GM21717 (cell line): Measurements from ENCODE around the gene TMEM260.
"Not testable (repeated sequence)": the region's sequence is repeated elsewhere in the genome, so short reads cannot be mapped to it uniquely, and the experiment has no call there.

ENCODE experiments used
- ATAC-seq: cut with Tn5 transposase; IDR thresholded peaks from one replicate; pipeline ENCODE4 v1.9.1; 2021; ENCODE audit warnings: mild to moderate bottlenecking, moderate library complexity; ENCODE audit not compliant: unreplicated experiment

TMEM260 gene

DNA sequence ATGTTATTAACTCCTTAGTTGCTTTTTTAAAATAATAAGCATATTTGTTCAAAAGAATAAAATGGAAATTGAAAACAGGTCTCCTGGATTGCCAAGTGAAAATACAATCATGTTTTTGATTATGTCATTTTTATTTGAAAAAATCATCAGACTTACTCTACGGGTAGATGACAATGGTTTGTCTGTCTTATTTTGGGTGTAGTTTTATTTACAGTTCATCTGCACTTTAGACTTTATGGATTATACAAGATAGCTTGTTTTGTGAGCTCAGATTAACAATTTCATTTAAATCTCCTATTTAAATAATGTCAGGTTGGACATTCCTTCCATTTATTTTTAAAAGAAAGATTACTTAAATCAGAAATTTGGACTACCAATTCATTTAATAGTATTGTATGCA lies 14.8 kb downstream of the TMEM260 start:
- ATAC-seq = no peak

DNA sequence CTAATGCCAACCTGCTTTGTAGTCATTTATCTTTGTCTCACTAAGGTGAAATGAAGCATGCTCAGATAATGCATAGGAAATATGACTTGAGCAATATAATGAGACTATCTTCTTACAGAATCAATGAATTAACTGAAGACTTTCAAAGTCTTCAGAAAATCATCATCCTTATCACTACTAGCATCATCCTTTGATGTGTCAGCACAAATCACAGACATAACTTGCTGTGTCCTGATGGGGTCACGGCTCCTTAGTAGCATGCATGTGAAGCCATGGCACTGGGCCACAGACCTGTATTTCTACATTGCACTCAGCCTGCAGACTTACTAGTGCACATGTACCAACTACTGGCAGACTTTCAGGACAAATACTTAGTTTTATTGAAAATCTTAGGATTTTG lies 18.9 kb downstream of the TMEM260 start:
- ATAC-seq = no peak

DNA sequence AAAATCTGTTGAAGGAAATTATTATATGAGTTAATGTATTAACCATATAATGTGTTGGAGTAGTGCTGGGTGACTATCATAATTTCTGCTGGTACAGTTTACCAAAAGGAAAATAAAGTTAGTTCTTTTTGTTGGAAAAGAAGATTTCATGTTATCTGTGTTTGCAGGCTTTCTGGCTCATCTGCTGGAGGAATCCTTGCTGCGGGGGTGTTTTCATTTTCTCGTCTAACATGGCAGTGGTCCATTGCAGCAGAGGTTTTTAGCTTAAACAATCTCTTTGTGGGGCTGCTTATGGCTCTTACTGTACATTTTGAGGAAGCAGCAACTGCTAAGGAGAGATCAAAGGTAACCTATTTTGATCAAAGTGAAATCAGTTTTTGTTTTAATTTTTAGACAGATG lies 24.1 kb downstream of the TMEM260 start:
- ATAC-seq = no peak

DNA sequence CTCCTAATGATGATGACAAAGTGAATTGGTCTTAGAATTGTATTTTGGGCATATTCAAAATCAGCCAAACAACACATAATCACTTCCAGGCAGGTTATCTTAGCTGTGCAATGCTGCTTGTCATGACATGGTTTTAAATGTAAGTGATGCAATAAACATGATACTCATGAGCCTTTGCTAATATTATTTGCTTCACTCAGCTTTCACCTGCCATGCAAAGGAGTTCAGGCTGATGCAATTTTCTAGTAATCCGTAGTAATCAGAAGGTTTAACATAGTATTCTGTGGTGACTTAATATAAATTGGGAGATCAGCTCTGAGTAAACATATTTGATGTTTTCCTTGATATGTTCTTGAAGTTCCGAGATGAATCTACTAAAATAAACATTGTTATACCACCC lies 29.1 kb downstream of the TMEM260 start:
- no peak for ATAC-seq

DNA sequence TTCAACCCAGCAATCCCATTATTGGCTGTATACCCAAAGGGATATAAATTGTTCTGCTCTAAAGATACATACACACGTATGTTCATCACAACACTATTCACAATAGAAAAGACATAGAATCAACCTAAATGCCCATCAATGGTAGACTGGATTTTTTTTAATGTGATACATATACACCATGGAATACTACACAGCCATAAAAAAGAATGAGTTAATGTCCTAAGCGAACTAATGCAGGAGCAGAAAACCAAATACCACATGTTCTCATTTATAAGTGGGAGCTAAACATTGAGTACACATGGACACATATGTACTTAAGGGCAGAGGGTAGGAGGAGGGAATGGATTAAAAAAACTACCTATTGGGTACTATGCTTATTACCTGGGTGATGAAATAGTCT lies 32.1 kb downstream of the TMEM260 start:
- ATAC-seq = not testable (repeated sequence)

DNA sequence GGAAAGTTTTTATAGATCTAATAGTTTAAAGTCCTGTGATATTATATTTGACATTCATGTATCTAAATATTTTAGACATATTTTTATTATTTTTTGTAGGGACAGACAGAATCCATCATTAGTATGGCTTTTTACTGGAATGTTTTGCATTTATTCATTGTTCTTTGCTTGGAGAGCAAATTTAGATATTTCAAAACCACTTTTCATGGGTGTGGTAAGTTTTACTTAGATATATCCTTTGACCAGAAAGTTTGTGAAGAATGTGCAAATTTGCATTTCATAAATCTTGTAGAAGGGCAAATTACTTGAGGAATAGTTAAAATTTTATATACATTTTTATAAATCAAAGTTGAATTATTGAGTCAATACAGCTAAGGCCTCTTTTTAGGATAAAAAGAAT lies 37.5 kb downstream of the TMEM260 start:
- ATAC-seq = no peak

DNA sequence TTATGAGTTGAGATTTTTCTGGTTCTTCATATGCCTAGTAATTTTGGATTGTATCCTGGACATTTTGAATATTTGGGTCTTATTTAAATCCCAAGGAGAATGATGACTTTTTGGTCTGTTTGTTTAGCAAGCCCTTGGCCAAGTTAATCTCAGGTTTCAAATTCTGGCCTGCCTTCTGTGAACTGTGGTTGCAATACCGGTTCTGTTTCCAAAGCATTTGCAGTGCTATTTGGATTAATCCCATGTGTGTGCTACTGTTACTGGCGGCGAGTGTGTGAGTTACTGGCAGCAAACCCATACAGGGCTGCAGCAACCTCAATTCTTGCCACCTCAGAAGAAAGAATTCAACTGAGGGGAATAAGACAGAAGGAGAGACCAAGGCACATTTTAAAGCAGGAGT lies 51.1 kb downstream of the TMEM260 start:
- no peak for ATAC-seq

DNA sequence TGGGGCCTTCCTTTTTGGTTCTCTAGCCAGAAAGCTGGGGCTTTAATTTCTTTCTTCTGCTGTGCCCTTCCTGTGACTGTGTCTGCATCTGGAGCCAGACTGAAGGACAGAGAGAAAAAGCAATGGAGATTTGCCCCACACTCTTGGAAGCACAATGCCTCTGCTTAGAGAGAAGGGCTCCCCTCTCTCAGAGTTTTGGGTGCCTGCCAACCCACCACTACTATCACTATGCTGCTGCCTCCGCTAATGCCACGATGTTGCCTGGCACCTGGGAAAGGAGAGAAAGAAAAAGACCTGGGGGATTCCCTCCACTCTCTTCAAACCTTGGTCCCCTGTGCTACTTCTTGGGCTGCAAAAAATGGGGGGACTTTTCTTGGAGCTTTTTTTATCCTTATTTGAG lies 52.6 kb downstream of the TMEM260 start:
- ATAC-seq = no peak

DNA sequence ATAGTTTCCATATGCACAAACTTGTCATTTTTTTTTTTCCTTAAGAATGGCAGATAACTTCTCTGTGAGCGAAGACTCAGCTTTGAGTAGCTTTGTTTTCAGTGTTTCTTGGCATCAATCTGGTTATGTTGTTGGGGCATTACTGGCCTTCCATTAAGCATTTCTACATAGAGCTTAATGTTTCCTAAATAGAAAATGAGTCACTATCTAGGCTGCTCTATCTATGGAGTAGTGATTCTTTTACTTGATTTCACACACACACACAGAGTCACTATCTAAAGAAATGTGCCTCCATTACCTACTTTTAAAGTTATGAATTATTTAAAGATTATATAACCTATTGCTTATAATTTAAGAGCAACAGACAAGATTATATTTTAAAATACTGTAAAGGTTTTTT lies 53.9 kb downstream of the TMEM260 start:
- ATAC-seq = no peak

DNA sequence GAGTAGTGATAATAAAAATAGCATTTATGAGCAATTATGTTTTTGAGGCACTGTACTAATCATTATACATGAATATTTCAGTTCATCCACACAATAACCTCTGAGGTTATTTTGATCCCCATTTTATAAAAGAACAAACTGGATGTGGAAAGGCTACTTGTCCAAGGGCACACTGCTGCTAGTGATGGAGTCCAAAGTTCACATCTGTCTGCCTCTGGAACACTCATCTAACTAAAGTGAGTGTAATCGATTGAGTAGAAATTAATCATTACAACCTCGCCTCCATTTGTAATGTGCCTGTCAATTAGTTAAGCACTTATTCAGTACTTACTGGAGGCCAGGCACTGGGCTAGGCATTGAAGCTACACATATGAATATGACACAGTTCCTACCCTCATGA lies 55.4 kb downstream of the TMEM260 start:
- no peak for ATAC-seq

DNA sequence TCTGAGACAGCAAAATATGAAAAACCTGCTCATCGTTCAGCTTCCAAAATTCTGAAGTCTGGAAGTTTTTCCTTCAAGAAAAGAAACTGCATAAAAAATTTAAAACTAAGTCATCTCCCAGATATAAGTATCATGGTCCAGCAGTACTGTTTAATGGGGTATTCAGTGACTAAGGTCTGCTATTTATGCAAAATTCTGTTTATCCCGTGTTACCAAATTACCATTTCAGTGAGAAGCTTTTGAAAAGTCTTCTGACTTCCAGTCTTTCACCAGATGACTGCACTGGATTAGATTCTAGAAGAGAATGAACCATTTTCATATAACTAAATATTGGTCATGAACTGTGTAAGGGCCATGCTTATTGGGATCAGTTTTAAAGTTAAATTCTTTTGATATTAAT lies 67.9 kb downstream of the TMEM260 start:
- ATAC-seq = no peak

DNA sequence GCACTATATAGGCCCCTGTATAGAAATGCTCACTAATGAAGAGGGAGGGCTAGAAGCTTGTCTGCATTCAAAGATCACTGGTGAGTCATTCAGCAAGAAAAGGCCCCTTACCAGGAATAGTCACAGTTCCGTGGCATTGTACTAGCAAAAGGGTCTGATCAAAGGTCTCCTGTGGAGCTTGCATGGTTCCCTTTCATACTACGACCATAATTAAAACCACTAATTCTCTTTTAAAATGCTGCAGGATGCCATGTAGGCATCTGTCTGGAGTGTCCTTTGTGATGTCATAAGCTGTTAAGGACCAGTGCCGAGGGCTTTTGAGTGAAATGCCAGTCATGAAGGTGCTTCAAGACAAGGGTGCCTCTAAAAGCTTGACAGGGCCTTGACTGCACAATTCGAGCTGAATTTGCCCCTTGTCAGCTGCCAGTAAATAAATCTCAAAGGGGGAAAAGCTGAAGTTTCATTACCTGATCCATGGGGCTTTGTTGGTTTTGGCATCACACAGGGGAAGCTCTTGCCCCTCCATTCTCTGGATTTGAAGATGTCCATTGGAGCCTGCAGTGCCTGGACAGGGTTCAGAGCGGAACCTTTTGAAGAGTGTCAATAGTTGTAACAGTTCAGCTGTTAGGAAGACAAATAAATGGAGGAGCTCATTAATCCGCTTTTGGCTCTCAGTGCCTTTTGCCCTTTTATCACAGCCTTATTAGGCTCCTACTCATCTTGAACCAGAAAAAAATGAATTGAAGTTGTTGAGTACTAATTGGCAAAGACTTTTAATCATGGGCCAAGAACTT lies 69.1 kb downstream of the TMEM260 start:
- ATAC-seq = no peak

DNA sequence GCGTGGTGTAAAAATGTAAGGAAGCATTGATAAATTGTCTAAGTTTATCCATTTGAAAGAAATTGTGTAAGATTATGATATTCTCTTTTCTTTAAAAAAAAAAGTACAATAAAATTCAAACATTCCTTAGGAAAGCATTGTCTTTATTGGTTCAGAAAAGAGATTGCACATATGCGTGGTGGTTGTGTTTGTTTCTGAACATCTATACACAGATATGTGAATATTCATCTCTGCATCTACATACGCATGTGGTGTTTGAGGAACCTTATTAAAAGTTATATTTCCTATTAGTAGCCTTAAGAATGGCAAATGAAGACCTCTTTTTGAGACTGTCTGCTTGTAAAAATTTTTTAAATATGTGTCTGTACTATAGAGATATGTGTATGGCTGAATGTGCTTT lies 69.8 kb downstream of the TMEM260 start:
- no peak for ATAC-seq

DNA sequence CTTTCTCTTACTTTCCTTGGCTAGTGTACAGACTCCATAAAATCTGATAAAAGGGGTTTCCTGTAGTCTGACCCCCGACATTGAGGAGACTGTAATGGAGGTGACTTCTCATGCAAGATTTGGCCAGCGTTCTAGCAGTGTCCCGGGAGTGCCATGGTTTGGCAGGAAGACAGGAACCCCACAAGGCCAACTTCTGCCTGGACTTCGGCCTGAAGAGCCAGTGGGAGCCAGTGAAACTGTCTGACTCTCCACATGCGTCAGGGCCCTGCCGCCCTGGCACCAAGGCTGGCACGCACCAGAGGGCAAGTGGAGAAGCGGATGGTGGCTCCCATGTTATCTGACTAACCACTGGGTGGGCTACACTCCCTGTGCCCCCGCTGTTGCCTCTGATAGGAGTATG lies 70.5 kb downstream of the TMEM260 start:
- ATAC-seq = no peak

DNA sequence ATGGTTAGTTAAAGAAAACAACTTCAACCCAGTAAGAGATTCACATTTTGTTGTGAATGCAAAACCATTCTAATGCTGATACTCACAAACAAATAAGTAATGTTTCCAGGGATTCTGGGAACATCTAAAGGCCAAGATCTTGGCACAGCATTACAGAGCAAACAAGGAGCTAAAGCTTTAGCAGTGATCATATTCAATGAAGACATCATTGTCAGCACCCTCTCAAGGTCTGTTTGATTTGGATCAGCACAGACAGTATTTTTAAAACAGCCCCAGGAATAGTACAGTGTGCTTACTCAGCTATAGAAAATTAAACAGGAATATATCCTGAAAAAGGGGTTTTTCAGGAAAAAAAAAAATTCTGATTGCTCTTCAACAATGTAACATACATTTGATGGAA lies 71.4 kb downstream of the TMEM260 start:
- ATAC-seq = no peak

DNA sequence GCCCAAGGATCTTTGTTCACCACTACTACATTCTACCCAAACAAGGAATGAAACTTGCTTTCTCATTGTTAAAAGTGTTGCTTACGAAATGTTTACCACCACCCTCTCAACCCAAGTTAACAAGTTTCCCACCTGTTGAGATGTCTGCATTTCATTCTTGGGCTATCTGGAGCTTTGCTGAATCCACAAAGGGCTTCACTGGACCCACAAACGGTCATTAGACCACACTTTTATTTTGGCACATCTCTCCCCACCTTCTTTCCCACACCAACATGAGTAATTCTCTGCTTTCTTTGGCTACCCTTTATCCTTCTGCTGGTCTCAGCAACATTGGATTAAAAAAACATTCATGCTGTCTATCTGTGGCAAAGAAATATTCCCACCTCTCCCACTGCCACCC lies 78.0 kb downstream of the TMEM260 start:
- ATAC-seq = no peak

DNA sequence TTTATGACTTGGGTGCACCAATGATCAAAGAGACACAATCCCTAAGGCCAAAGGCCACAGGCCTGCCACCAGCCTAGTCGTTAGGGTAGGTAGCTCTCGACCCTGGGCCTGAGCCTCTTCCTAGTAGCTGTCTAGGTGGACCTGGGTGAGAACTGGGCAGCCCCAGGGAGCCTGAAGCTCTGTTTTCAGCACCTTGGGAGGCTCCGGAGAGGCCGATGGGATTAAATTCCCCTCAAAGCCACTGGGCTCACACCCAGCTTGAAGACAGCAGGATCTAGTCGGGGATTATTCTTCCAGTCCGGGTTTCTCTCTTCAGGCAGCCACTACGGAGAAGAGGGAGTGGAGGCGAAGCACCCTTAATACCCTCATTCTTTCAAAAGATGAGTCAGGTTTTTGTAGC lies 79.8 kb downstream of the TMEM260 start:
- ATAC-seq = no peak

DNA sequence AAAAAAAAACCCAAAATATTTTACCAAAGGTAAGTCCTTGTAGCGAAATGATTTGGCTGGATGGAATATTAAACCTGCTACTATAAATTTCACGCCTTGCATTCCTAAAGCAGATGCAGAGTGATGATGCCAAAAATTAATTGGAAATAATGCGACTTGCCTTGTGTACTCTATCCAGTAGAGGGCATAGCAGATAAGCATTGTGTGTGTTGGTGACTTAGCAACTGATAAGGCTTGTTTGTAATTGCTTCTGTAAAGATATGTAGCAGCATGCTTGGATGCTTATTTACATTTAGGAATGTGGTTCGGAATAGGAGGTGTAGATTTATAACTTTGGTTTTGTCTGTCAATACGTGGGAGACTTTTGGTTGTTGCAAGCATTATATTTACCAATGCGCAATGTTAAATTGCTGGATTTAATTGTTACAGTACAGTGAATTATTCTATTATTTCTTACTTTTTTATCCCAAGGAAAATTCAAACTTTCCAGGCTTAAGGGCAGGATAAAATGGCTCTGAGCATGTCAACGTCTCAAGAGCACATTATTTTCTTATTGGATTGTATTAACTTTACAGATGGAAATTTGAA lies 80.5 kb downstream of the TMEM260 start:
- ATAC-seq = no peak

DNA sequence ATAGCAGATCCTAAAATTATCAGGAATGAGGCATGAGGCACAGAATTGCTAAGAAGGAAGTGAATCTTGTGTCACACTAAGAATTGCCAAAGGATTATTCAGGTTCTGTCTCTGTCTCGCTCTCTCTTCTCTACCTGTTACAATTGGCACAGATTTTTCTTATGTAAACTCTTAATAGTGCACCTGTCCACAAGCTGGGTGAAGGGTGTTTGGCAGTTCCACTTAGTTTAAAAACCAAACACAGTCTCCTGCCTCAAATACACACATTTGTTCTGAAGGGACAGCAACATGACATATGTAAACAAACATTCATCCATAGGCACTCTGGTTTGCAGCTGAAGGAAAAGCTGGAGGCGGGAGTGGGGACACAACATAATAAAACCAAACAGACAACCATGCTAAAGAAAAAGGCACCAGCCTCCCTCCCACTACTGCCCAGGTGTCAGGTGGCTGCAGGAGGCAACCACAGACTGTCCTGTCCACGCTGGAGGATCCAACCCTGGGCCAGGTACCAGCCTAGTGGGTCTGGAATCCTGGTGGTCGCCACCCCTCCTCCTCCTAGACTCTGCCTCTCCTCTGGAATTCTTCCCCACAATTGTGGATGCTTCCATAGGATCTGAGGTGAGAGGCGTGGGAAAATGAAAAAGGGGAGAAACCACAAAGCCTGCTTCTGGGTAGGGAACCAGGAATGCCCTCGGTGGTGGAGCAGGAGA lies 81.2 kb downstream of the TMEM260 start:
- ATAC-seq = no peak

DNA sequence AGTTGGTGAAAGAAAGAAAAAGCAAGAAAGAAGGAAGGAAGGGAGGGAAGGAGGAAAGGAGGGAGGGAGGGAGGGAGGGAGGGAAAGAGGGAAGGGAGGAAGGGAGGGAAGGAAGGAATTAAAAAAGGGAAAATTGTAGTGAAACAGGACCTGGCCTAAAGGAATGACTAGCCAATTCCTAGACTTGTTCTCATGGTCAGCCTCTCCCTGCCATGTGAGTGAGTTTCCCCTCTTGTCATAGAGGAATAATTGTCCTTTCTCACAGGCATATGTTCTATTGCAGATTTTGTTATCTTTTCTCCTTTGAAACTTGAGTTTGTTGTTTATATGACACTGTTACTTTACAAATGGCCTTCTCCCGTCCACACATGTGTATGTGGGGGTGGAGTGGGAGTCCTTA lies 81.9 kb downstream of the TMEM260 start:
- no peak for ATAC-seq

DNA sequence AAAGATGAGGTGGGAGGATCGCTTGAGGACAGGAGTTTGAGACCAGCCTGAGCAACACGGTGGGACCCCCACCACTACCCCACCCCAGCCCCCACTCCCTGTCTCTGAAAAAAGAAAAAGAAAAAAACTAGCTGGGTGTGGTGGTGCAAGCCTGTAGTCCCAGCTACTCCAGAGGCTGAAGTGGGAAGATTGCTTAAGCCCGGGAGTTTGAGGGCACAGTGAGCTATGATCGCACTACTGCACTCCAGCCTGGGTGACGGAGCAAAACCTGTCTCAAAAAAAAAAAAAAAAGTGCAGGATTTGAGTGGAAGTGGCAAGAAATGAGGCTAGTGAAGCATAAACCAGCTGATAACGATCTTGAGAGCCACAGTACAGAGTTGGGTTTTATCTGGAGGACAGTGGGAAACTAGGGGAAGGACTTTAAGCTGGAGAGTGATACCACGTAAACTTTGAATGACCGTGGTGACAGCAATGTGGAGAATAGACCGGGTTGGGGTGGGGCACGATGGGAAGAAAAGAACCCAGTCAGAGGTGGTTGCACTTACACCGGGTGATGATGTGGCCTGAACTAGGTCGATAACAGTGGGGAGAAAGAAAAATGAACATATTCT lies 85.3 kb downstream of the TMEM260 start:
- ATAC-seq = no peak

DNA sequence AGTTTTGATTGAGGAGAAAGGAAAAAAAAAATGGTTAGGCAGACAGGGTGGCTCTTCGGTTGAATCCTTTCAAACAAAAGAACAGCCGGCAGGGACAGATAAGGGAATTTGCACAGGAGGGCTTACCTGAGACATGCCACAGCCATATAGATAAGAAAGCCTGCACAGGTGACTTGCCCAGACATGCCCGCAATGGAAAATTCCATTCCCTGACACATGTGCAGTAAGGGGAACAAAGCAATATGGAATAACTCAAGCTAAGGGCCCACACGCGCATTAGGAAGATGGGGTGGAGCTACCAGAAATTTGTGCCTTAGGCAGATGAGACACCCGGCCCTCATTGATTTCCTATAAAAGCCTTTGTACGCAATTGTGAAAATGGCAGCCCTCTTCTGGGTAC lies 86.7 kb downstream of the TMEM260 start:
- ATAC-seq = no peak
